HepG2 (cell line): ENCODE results near the gene ARHGEF10L. TPM values are rescaled to one million over a fixed set of nuclear protein-coding genes. Genes with fewer than 3 reads are reported as not detected.

Experiments
- AGO2 ChIP-seq: fragments of 200-400 bp; formaldehyde crosslinking; optimal IDR thresholded peaks from 2 replicates; pipeline ENCODE3; 2017; ENCODE audit warnings: mild to moderate bottlenecking, low read depth, low read length, moderate library complexity
- DDIT3 ChIP-seq: sonication (generic); formaldehyde crosslinking; IDR thresholded peaks from 2 replicates; pipeline ENCODE4 v1.4.0; 2020; ENCODE audit warnings: mild to moderate bottlenecking, missing genetic modification reagents
- MAFF ChIP-seq: IDR thresholded peaks from 2 replicates; pipeline ENCODE4 v1.6.1; 2011; ENCODE audit warnings: low read depth, low read length, improper control_type of control experiment
- MIXL1 ChIP-seq: IDR thresholded peaks from 2 replicates; pipeline ENCODE4 v1.6.1; 2016
- POLR2G ChIP-seq: fragments of 200-400 bp; formaldehyde crosslinking; IDR thresholded peaks from 2 replicates; pipeline ENCODE4 v1.6.1; 2018; ENCODE audit warnings: mild to moderate bottlenecking, low read depth, low read length, moderate library complexity
- ZFY ChIP-seq: sonication (generic); formaldehyde crosslinking; IDR thresholded peaks from 2 replicates; pipeline ENCODE4 v1.4.0; 2020; ENCODE audit warnings: missing genetic modification reagents
- ZHX2 ChIP-seq, 2 experiments: sonication (generic) in 1 of 2; formaldehyde crosslinking in 1 of 2; IDR thresholded peaks; 2 replicates each; pipeline versions ENCODE4 v1.6.1 to v1.9.0; 2014 to 2022; ENCODE audit warnings: antibody characterized with exemption in 1 of 2, borderline replicate concordance in 1 of 2, inconsistent platforms in 1 of 2, low read depth in 1 of 2, missing genetic modification reagents in 1 of 2
- ZSCAN25 ChIP-seq: sonication (generic); formaldehyde crosslinking; IDR thresholded peaks from 2 replicates; pipeline ENCODE4 v1.8.0; 2022; ENCODE audit warnings: mild to moderate bottlenecking, missing genetic modification reagents
- polyA plus RNA-seq, 8 experiments: library from polyadenylated mRNA; depleted of rRNA in 3 of 8; stranded (reverse) in 7 of 8; unstranded in 1 of 8; fragments of >200 nt; fragmentation: Illumina TruSeq in 4 of 8; extraction: Trizol in 4 of 8; gene quantifications; 2 replicates each; pipeline versions ENCODE4 v1.2.1 to v1.2.3, GENCODE V29; 2011 to 2016; ENCODE audit warnings: low read depth in 4 of 8, missing spikeins in 1 of 8, mixed read lengths in 1 of 8; ENCODE audit not compliant: insufficient read depth in 1 of 8
- total RNA-seq, 5 experiments: library from RNA; depleted of rRNA; stranded (reverse); fragments of >200 nt; fragmentation: Illumina TruSeq; extraction: Trizol; gene quantifications; 2 replicates each; pipeline ENCODE4 v1.2.3, GENCODE V29; 2016; ENCODE audit warnings: low read depth in 1 of 5

Gene ARHGEF10L
- total and polyA plus RNA-seq, 2 of the 13 experiments (the other 11 are each of a cell fraction or from before 2014, with no cell fraction given) = 46.5 to 78.3 TPM

- TF ChIP-seq ZHX2 (IDR thresholded peaks at IDR 0.05; ENCODE audit: low read depth) (no peak), ZHX2 (CRISPR knock-in tag; IDR thresholded peaks at IDR 0.05; ENCODE audit: borderline replicate concordance) (no peak), ZSCAN25 (CRISPR knock-in tag) (no peak), AGO2 (peak; percentile 94), MAFF (no peak), DDIT3 (CRISPR knock-in tag) (no peak), POLR2G (0 out of 2 replicates have a peak, but pooled peaks have one; percentile 18), MIXL1 (CRISPR knock-in tag) (no peak), ZFY (CRISPR knock-in tag) (no peak)
- TF ChIP-seq, all 625 proteins: peak for 3
Observed at GRCh38 chr1:17615959-17616358, 76.5 kb downstream of the ARHGEF10L start (continued).
